T47D (cell line): ENCODE data around the gene GGT5.
A peak's percentile ranks its signal among the peaks of the same experiment; 100 is the strongest.

Source experiments
- DNase-seq, 2 experiments: peaks; one replicate each; pipeline versions ENCODE4 v3.0.0 to v3.0.0-alpha.2; 2011 to 2012; ENCODE audit warnings: low read depth in 1 of 2, low spot score in 1 of 2
- JUND ChIP-seq: IDR thresholded peaks from 2 replicates; pipeline ENCODE4 v1.6.1; 2012; ENCODE audit warnings: low read depth
- in situ Hi-C: cut with HindIII; loops from 2 replicates; pipeline ENCODE4 v1.10.0; 2016; ENCODE audit warnings: low sequenced_read_pairs, low pct_unique_long_range_greater_than_20kb

The GGT5 gene

DNA sequence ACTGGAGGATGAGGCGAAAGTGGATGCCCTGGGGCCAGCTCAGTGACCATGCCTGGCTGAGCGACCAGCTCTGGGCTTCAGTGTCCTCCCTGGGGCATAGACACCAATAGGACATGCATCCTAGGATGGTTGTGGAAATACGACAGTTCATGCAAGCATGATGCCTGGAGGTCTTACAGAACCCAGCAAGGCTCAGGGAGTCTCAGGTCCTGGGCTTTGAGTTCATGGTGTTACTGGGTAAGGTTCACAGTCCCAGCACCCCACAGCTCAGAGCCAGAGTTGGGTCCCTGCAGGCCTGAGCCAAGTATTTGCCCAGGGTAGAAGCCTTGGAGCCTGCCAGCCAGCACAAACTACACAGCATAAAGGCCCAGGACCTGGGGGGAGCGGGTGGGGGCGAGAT lies 67.8 kb downstream of the GGT5 start:
- DNase-seq, result no peak
- no peak for TF ChIP-seq JUND
- in situ Hi-C loops, result no loop called here

DNA sequence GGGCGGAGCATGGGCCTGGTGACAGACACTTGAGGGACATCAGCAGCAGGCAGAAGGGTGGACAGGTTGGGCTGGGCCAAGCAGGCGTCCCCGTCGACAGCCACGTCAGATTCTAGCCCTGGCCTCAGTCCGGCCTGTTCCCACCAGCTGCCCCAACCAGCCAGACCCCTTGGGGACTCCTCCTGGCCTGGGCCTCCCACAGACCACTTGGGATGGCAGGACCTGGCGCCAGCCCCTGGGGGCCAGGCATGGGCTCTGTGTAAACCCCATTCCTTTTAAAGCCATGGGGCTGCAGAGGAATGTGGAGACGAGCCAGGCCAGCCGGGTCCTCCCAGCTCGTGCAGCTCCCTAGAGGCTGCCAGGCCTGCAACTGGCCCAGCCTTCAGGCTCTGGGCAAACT lies 68.3 kb downstream of the GGT5 start:
- no peak for TF ChIP-seq JUND
- in situ Hi-C loops, result no loop called here

DNA sequence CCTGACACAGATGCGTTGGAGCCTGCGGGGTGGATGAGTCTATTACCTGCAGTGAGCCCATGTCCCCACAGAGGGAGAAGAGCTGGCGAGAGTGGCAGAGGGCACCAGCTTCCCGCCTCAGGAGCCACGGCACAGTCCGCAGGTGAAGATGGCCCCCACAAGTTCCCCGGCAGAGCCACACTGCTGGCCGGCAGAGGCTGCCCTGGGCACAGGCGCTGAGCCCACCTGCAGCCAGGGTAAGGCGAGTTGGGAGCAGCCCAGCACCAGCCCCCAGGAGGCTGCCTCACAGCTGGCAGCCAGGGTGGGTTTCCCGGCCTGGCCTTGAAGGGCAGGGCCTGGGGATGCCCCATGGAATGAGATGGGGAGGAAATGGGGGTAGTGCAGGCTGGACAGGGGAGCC lies 68.8 kb downstream of the GGT5 start:
- no peak for DNase-seq
- in situ Hi-C loops, result no loop called here
- TF ChIP-seq JUND, result no peak

More for the DNA sequence above, 68.3 kb downstream of the GGT5 start:
- no peak for DNase-seq

DNA sequence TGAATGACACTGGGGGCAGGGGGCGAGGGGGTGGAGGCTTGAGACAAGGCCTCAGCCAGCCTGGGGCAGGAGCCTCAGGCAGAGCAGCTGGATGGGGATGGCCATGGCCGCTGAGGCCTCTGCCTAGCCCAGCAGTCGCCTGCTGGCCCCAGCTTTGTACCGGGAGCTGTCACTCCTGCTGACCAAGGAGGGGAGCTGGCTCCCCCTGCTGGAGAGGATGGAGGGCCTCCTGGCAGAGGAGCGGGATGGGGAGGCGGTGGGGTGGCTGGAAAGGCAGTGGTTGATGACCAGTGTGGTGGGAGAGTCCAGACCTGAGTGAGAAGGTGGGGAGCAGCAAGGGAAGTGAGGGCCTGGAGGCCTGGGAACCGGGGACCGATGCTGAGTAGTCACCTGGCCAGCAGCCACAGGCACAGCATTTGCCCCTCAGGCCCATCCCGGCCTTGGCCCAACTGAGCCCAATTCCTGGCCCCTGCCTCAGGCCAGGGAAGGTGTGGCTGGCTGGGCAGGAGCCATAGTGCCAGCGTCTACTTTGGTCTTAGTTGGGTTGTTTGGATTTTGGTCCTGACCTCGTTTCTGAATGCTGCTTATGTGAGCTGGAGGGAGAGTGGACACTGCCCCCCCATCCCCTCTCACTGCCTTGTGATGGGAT lies 69.6 kb downstream of the GGT5 start:
- no peak for TF ChIP-seq JUND
- peak; percentile 49 to 72 for DNase-seq
- in situ Hi-C loops, result no loop called here

DNA sequence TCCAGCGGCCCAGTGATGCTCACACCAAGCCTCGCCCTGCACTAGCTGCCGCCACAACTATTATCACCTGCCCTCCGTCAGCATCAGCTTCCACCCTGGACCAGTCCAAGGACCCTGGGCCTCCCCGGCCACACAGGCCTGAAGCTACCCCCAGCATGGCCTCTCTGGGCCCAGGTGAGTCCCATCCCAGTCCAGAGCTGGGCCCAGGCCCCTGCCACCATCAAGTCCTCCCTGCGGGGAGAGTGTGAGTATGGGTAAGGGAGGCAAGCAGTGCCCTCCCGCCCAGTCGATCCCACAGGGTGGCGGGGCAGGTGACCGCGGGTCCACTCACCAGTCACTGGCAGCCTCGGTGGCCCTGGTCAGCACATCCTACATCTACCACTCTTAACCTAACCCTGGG lies 73.1 kb downstream of the GGT5 start:
- DNase-seq, result no peak
- in situ Hi-C loops, result no loop called here
- no peak for TF ChIP-seq JUND

DNA sequence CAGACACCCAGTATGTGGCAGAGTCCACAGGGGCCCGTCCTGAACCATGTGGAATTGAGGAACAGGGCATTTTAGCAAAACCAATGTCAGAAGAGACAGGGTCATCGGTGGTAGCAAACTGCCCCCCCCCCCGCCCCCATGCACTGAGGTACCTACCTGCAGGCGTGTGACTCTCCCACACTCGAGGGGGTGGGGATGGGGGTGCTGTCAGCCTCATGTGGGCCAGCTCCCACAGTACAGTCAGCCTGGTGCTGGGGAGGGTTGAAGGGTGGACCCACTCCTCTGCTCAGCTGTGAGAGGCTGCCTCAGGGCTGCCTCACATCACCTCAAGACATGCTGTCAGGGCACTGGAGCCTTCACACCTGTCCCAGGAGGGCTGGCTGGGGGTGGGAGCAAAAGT lies 74.2 kb downstream of the GGT5 start:
- no peak for DNase-seq
- in situ Hi-C loops, result no loop called here
- no peak for TF ChIP-seq JUND

DNA sequence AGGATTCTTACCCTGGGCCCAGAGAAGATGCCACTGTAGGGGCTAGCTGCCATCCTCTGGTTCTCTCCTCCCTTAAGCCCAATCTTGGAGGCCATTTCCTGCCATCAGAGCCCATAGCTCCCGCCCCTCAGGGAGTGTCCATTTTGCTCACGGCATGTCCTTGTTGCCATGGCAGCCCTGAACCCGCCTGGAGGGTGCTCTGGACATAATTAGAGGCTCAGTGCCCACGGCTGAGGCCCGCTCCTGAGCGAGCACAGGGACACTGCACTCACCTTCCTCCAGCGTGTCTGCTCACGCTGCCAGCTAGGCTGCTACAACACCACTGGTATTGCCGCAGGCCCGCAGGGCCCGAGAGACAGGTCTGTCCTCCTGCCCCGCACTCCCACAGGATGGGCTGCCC lies 74.7 kb downstream of the GGT5 start:
- in situ Hi-C loops, result no loop called here
- no peak for DNase-seq
- no peak for TF ChIP-seq JUND
